Kasumi-1 (cell line): ENCODE results near the gene CBX2.
"Not testable (repeated sequence)": the region's sequence is repeated elsewhere in the genome, so short reads cannot be mapped to it uniquely, and the experiment has no call there.

ENCODE experiments used
- DNase-seq, 2 experiments: peaks; one replicate each; lab custom pipeline; 2025; lab: John Stamatoyannopoulos, UW

The CBX2 gene

GRCh38 chr17:79769570-79770506 is 8.1 kb upstream of the CBX2 start:
- DNase-seq: no peak

GRCh38 chr17:79771276-79771675 is 6.7 kb upstream of the CBX2 start:
- no peak for DNase-seq

- not testable (repeated sequence) for DNase-seq
These were observed 5.2 kb upstream of the CBX2 start for GRCh38 chr17:79772726-79773125.

- no peak for DNase-seq
These were observed 3.4 kb upstream of the CBX2 start for GRCh38 chr17:79774561-79774975.

- DNase-seq: no peak
These were observed 2.3 kb upstream of the CBX2 start for GRCh38 chr17:79775632-79776031.

GRCh38 chr17:79776376-79777119 is 1.4 kb upstream of the CBX2 start:
- peak in 1 of 2 experiments; percentile 37 for DNase-seq

- peak; percentile 84 to 85 for DNase-seq
These were observed 641 bp upstream of the CBX2 start for GRCh38 chr17:79777120-79777893.

GRCh38 chr17:79778504-79779083 is 646 bp downstream of the CBX2 start:
- peak; percentile 30 to 67 for DNase-seq

- DNase-seq: no peak
These were observed 1.2 kb downstream of the CBX2 start for GRCh38 chr17:79779084-79779529.

- DNase-seq: no peak
These were observed 1.9 kb downstream of the CBX2 start for GRCh38 chr17:79779661-79780365.

- DNase-seq: peak in 1 of 2 experiments; percentile 63
These were observed 3.2 kb downstream of the CBX2 start for GRCh38 chr17:79781012-79781650.

GRCh38 chr17:79781736-79782575 is 4.0 kb downstream of the CBX2 start:
- peak; percentile 93 to 95 for DNase-seq

- DNase-seq: no peak
These were observed 5.9 kb downstream of the CBX2 start for GRCh38 chr17:79783891-79784290.

GRCh38 chr17:79784353-79785016 is 6.5 kb downstream of the CBX2 start:
- no peak for DNase-seq

GRCh38 chr17:79785017-79785899 is 7.3 kb downstream of the CBX2 start:
- no peak for DNase-seq

- no peak for DNase-seq
These were observed 8.2 kb downstream of the CBX2 start for GRCh38 chr17:79785900-79786810.
